NCI-H128 (cell line): Measurements from ENCODE around the gene SIRPA.

Experiments
- DNase-seq: peaks from one replicate; lab custom pipeline; 2025; ENCODE audit not compliant: unreplicated experiment; lab: John Stamatoyannopoulos, UW

The SIRPA gene

GRCh38 chr20:1983301-1983700, 88.1 kb downstream of the SIRPA start:
- DNase-seq, result no peak

GRCh38 chr20:1987826-1988225, 92.6 kb downstream of the SIRPA start:
- DNase-seq, result no peak
